Mucosa of gallbladder (tissue), 1 donor: ENCODE measurements around the gene VWF. TPM values are rescaled to one million over a fixed set of nuclear protein-coding genes. Genes with fewer than 3 reads are reported as not detected.
A peak's percentile ranks its signal among the peaks of the same experiment; 100 is the strongest.
"Not testable (repeated sequence)": the region's sequence is repeated elsewhere in the genome, so short reads cannot be mapped to it uniquely, and the experiment has no call there.

Experiments
- DNase-seq: peaks from one replicate; pipeline ENCODE4 v3.0.0-alpha.2; 2020; ENCODE audit warnings: low spot score
- total RNA-seq: library from RNA; stranded (reverse); gene quantifications from one replicate; pipeline ENCODE4 v1.2.1, GENCODE V29; 2021
- donor health status: DM: no; HTN: no; CAD: no.

VWF gene
- total RNA-seq: 97.3 TPM

DNA sequence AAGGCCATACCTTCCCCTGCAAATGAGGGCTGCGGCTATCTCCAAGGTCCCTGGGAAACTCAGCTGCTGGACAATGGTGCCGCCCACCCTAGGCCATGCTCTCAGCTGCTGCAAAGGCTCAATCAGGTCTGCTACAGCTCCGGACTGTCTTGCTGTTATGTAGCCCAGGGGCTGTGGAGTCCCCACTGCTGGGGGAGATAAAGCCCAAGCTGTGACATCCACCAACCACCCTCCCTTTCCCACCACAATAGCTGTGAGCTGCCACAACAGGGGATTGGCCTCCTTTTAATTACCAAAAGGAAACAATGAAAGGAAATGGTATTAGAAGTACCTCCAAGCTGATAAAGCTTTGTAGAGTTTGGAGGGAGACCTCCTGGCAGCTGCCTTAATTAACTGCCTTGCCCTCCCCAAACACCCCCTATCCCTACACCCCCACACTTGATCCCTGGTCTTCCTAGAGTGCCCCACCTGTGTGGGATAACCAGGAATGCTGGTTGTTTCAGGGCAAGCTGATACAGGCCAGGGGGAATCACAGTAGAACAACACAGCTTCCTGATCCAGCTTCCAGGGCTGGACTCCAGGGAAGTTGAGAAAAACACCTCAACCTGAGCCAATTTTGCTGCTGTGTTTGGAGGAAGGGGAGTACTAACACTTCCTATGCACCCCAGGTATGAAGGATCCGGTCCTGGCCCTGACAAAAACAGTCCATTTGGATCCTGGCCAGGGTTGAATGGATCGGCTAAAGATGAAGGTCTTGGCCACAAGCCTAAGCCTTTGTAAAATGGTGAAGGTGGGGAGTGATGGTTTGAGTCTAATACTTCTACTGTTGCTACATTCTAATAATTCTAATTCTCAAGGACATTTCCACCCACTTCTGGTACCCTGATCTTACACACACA, at the start of gene VWF:
Gene VWF, minus strand, starts transcription at position 260 of the 899 bp plus-strand sequence. CDS start 1,474 bp downstream, outside the sequence.
- no peak for DNase-seq

DNA sequence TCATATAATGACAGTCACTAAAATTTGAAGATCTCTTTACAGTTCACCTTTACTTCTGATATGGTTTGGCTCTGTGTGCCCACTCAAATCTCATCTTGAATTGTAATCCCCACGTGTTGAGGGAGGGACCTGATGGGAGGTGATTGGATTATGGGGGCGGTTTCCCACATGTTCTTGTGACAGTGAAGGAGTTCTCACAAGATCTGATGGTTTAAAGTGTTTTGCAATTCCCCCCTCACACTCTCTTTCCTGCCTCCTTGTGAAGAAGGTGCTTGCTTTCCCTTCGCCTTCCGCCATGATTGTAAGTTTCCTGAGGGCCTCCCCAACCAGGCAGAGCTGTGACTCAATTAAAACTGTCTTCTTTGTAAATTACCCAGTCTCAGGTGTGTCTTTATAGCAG, 48.4 kb upstream of the VWF start:
- DNase-seq: no peak

DNA sequence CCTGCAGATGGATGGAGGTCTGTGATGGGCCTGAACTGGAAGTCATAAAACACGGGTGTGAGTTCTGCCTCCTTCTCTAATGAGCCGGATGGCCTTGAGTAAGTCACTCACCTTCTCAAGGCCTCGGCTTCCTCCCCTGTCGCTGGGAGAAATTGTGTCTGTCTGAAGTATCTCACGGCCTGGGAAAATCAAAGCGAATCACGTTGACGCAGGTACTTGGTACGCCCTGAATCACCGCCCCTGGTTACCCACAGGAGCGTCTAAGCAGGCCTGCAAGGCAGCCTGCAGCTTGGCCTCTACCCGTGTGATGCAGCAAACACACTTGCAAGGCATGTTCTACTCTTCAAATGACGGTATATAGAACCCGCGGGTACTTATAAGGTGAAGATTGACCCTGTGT, 47.6 kb upstream of the VWF start:
- DNase-seq: no peak

DNA sequence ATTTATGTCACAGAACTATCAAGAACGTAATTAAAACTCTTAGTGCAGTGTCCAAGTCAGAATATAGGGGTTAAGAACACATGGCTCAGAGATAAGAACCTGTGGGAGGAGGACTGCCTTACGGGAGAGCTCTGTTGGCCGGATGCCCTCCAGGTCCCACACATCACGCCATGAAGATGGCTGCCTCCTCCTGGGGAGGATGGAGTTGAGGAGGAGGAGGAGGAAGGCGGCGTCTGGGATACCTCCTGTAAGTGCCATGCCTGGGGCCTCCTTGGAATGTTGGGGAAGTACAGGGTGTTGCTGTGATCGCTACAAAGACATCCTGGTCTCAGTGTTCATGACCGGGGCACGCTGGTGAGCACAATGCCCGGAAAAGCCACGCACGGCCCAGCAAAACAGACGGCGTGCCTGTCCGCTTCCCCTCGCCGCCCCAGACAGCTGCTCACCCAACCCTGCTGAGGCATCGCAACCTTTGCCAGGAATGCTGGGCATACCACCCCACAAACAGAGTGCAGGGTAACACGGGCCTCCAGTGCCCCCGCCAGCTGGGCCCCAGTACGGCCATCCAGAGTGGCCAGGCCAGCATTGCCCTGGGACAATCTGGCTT, 47.0 kb upstream of the VWF start:
- DNase-seq: no peak

DNA sequence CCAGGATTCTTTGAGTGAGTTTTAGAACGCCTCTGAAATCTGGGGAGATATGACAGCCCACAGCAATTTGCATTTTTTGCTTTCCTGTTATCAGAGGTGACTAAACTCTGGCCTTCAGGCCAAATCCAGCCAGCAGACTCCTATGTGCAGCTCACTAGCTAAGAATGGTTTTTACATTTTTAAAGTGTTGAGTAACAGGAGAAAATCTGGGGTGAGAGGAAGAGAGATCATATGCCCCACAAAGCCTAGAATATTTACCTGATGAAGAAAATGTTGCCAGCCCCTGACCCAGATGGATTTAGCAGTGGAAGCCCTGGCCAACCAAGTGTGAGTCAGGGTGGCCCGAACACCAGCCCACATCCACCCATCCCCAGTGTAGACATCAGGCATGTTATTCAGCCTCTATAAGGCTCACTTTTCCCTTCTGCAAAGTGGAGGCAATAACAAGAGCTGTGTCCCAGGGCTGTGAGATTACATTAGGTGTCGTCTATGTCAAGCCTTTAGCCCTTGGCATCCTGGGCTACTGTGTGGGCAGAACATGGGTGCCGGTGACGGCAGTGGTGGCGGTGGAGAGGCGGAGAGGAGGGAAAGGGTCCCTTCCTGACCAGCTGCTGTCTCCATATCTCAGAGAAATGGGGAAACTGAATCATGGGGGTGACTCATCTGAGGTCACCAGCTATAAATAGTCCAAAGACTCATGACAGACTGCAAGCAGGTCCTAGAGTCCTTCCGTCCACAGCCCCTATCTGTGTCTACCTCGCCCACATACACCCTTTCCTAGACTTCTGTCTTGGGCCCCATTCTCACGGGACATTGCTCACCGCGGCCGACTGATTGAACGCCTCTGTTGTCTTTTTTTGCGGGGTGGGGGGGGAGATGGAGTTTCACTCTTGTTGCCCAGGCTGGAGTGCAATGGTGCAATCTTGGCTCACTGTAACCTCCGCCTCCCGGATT, 43.1 kb upstream of the VWF start:
- DNase-seq: peak; percentile 58

DNA sequence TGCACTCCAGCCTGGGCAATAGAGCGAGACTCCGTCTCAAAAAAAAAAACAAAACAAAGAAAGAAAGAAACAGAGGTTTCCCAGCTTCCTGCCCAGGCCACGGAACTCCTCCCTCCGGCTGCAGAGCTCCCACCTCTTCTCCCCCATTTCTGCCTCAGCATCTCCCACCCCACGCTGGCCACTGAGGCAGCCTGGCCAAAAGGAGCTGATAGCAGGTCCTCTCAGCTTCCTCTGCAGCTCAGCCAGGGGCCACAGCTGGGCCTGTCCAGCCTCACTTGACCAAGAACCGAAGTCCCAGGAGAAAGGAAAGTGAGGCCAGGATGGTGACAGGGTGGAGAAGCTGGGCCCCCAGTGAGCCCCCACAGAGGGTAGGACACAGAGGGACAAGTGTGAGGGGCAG, 42.3 kb upstream of the VWF start:
- DNase-seq: no peak

DNA sequence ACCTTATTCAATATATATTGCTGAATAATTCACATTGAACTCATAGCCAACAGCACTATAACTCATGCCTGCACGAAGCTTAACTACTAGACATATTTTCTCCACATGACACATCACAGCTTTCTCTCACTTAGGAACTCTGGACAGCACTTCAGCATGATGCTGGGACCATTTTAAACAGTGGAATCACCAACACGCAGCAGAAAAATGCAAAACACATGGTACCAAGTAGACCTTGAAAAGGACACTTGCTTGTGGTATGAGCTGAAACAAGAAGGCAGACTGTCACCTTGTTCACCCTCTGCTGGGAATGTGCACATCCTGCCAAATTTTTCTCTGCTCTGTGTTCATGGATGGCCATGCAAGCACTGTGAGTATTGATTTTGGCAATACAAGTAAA, 40.9 kb upstream of the VWF start:
- no peak for DNase-seq

DNA sequence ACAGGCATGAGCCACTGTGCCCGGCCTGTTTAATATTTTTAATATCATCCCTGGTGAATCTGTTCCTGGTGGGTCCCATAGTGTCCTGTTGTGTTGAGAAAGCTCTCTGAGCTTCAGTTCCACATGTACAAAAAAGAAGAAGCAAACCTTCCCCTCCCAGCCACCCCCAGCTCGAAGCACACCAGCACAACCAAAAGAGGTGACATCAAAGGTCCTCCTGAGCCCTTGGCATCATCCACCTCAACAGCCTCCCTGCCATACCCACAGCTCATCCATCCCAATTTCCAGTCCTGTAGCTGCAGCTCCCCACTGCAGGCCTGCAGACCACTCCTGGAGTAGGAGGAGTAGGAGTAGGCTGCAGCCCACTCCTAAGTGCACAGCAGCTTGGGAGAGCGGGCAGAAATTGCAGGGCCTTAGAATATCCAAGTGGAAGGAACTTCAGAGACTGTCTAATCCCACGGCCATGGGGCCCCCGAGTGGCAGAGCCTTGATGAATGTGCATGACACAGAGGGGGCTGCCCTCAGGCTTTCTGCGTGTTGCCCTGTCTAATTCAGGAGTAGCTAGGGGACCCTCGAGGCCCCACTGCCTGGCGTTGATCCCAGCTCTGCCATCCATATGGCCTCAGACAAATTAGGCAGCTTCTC, 39.1 kb upstream of the VWF start:
- DNase-seq: no peak

DNA sequence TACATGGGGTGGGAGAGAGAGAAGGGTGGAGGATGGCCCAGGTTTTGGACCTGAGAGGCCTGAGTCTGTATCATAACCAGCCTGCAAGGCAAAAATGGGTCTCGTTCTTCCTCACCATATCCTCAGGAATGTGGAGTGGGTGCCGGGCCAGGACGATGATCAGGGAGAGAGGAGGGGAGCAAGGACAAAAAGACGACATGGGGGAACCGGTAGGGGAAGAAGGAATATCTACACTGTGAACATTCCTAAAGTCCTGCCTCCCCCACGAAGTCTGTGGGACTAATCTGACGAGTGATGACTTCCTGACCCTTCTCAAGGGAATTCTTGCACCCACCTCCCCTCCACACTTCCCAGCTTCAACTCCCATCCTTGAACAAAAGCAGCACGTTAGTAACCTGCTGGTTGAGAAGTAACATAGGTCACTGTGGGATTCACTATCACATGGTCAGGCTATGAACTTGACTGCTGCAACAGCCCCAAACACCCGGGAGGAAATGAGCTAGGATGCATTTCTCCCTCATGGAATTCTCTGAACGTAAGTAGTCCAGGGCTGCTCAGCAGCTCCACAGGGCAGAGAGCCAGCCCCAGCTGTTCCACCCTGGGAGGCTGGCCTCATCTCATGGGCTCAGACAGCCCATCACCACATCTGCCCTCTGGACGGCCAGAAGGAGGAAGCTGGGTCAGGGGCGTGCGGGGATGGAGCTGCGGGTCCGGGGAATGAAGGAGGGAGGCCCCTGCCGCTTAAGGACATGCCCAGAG, 36.8 kb upstream of the VWF start:
- no peak for DNase-seq

DNA sequence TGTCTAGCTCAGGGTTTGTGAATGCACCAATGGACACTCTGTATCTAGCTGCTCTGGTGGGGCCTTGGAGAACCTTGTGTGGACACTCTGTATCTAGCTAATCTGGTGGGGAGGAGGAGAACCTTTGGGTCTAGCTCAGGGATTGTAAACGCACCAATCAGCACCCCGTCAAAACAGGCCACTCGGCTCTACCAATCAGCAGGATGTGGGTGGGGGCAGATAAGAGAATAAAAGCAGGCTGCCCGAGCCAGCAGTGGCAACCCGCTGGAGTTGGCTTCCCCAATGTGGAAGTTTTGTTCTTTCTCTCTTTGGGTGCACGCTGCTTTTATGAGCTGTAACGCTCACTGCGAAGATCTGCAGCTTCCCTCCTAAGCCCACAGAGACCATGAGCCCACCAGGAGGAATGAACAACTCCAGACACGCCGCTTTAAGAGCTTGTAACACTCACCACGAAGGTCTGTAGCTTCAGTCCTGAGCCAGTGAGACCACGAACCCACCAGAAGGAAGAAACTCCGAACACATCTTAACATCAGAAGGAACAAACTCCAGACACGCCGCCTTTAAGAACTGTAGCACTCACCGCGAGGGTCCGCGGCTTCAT, 35.7 kb upstream of the VWF start:
- not testable (repeated sequence) for DNase-seq

DNA sequence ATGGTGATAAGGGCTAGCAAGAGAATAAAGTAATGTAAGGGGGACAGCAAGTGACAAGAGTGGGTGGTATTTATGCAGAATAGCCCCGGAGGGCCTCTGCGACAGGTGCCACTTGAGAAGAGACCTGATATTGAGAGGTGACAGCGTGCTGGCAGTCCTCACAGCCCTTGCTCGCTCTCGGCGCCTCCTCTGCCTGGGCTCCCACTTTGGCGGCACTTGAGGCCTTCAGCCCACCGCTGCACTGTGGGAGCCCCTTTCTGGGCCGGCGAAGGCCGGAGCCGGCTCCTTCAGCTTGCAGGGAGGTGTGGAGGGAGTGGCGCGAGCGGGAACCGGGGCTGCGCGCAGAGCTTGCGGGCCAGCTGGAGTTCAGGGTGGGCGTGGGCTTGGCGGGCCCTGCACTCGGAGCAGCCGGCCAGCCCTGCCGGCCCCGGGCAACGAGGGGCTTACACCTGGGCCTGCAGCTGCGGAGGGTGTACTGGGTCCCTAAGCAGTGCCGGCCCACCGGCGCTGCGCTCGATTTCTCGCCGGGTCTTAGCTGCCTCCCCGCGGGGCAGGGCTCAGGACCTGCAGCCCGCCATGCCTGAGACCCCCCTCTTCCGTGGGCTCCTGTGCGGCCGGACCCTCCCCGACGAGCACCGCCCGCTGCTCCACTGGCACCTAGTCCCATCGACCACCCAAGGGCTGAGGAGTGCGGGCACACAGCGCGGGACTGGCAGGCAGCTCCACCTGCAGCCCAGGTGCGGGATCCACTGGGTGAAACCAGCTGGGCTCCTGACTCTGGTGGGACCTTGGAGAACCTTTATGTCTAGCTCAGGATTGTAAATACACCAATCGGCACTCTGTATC, 34.9 kb upstream of the VWF start:
- DNase-seq: not testable (repeated sequence)

DNA sequence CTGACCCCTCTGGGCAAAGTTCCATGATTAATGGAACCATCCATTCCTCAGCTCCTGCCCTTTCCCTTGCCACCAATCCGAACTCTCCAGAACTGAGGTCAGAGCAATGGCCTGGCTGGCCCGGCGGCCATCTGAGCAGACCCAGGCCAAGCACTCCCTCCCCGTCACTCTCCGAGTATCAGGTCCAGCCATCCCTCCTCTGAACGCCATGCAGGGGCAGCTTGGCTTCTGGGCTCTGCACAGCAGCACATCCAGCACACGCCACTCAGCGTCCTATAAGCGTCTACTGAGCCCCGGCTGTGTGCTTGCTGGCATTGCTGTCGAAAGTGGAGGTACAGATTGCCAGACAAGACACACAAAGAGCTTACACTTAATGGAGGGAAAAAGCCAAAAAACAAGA, 34.3 kb upstream of the VWF start:
- DNase-seq: no peak

DNA sequence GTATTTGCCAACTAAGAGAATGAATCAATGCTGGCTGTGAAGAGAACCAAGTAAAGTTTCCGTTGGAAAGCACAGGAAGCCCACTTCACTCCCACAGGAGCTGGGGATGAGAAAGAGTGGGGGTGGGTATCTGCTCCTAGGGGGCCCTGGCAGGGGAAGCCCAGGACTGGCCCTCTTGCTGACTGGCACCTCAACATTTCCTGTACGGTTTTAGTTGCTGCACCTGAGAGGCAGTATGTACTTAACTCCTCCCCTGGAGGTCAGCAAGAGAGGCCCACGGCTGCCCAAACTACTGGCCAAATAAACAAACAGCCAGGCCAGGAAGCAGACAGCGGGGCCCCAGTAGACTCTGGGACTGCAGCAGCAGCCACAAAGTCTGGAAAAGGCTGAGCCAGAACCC, 33.8 kb upstream of the VWF start:
- DNase-seq: no peak

DNA sequence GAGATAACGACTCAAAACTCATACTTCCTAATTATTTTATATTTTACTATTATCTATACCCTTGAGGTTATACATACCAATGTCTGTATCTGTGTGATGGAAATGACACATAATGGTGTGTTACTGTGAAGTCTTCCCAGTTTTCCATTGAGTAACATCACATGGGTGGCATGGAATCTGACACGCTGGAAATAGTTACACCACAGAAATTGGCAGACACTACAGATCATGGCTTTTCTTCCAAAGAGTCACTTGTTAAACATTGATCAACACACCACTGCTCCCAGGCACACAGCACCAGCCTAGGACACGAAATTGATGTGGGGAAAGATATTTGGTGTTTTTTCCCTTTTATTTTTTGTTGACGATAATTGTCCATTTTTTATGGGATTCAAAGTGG, 33.0 kb upstream of the VWF start:
- DNase-seq: no peak

DNA sequence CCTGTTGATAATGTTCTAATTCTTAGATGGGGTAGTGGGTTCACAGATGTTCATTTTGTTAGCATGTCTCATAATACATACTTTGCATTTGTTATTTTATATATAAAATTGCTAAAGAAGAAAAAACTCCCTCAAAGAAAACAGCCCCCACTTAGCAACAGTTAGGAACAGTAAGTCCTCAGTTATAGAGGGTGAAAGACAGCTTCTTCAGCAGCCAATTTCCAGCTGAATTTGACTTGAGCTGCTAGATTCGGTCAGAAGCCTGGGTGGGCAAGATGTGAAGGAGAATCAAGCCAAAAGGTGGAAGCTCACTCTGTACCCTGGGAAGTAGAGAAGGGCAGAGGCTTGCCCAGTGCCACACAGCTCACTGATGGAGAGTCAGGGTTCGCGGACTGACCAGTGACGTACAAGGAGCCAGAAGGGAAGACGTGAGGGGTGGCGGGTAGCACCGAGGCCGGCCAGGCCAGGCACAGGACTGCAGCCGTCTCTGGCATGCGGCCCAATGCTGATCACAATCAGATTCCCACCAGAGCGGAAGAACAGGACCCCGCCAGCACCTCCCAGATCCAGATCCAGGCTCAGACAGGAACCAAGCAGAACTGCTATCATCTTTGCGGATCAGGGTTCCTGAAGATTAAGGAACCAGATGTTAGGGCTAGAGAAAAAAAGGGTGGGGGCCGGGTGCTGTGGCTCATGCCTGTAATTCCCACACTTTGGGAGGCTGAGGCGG, 30.4 kb upstream of the VWF start:
- DNase-seq: peak; percentile 57

DNA sequence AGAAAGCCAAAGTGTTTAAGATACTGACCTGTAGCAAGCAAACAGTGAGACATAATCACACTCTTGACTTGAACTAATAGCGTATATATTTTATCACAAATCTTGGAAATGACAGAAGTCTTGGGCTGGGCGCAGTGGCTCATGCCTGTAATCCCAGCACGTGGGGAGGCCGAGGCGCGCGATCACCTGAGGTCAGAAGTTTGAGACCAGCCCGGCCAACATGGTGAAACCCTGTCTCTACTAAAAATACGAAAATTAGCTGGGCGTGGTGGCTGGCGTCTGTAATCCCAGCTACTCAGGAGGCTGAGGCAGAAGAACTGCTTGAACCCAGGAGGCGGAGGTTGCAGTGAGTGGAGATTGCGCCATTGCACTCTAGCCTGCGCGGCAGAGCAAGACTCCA, 24.3 kb upstream of the VWF start:
- DNase-seq: not testable (repeated sequence)

DNA sequence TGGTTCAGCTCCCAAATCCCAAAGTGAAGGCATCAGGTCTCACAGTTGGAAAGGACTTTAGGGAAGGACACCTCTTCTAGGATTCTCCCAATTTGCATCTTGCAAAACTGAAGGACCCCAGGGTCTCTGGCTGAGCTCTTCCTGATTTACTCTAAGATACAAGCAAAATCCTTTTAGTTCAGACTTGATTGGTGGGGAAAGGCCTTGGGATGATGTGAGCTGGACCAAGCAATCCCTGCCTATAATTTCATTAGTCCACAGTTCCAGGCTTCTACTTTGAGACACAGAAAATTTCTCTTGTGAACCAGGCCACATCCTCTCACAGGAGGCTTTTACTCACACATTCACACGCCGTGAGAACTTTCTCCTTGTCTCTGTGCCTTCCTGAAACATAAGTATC, 23.6 kb upstream of the VWF start:
- no peak for DNase-seq

DNA sequence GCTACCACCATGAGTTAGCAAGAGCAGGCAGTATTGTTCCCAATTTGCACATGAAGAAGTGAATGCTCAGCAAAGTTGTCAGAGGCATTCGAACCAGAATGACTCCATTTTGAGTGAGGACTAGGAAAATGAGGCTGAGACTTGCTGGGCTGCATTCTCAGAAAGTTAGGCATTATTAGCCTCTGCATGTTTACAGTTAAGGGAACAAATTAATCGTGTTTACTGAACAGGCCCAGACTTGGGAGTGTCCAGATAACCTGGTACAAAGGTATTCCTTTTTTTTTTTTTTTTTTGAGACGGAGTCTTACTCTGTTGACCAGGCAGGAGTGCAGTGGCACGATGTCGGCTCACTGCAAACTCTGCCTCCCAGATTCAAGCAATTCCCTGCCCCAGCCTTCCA, 22.5 kb upstream of the VWF start:
- DNase-seq: peak; percentile 27

DNA sequence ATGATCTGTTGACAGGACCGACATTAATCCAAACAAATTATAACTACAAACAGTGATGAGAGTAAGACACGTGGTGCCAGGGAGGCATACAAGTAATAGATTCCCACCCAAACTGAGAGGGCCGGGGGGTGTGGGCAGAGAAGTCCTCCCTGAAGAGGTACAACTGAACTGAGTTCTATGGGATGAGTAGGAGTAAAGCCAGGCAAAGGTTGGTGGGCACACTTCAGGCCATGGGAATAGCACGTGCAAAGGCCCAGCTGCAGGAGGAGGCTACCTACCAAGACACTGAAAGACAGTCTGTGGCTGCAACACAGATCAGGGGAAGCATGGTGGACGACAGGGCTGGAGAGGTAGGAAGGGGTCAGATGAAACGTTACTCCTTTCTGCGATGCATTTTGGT, 22.0 kb upstream of the VWF start:
- DNase-seq: no peak
